GM11168 (cell line): ENCODE data around the gene AHCY.

Experiments
- in situ Hi-C: fragments of 300-500 bp; cut with MboI; formaldehyde crosslinking; loops from one replicate; pipeline ENCODE4 v1.12.0; 2022; ENCODE audit warnings: low sequenced_read_pairs; ENCODE audit not compliant: unreplicated experiment

The AHCY gene

GRCh38 chr20:34231634-34232033 lies 71.5 kb downstream of the AHCY start:
- in situ Hi-C loops: no loop called here
